K562 (cell line): ENCODE data around the gene SOS1. TPM values are rescaled to one million over a fixed set of nuclear protein-coding genes. Genes with fewer than 3 reads are reported as not detected.

Experiments
- CBX8 ChIP-seq: fragments of 200-600 bp; sonication (generic); IDR thresholded peaks from 2 replicates; pipeline ENCODE4 v1.6.1; 2012; ENCODE audit warnings: borderline replicate concordance, mixed run types, low read depth, mild to moderate bottlenecking, moderate library complexity, mixed read lengths, low read length, control low read depth, inconsistent platforms; ENCODE audit not compliant: poor library complexity, severe bottlenecking; ENCODE audit errors: extremely low read depth
- CREB1 ChIP-seq, 2 experiments: sonication (generic) in 1 of 2; formaldehyde crosslinking in 1 of 2; IDR thresholded peaks; 2 replicates each; pipeline versions ENCODE4 v1.6.1 to v1.8.0; 2012 to 2022; ENCODE audit warnings: inconsistent platforms in 1 of 2, mild to moderate bottlenecking in 1 of 2, missing genetic modification reagents in 1 of 2, moderate library complexity in 1 of 2
- CTBP1 ChIP-seq: fragments of 450-650 bp; IDR thresholded peaks from 2 replicates; pipeline ENCODE4 v1.6.1; 2016; ENCODE audit warnings: borderline replicate concordance
- DACH1 ChIP-seq: fragments of 450-650 bp; IDR thresholded peaks from 2 replicates; pipeline ENCODE4 v1.6.1; 2018; ENCODE audit not compliant: partially characterized antibody
- FOXP1 ChIP-seq: sonication (generic); formaldehyde crosslinking; IDR thresholded peaks from 2 replicates; pipeline ENCODE4 v1.8.0; 2022; ENCODE audit warnings: mild to moderate bottlenecking, missing genetic modification reagents
- HCFC1 ChIP-seq: IDR thresholded peaks from 2 replicates; pipeline ENCODE4 v1.6.1; 2012; ENCODE audit warnings: low read depth, low read length, improper control_type of control experiment
- HEY1 ChIP-seq: fragments of 250-450 bp; sonication (Bioruptor Pico); IDR thresholded peaks from 2 replicates; pipeline ENCODE4 v1.5.0; 2020; ENCODE audit warnings: mild to moderate bottlenecking, moderate library complexity, borderline replicate concordance
- HMG20B ChIP-seq: fragments of 250-450 bp; sonication (Bioruptor Pico); IDR thresholded peaks from 2 replicates; pipeline ENCODE4 v1.5.0; 2021; ENCODE audit warnings: mild to moderate bottlenecking
- MBD2 ChIP-seq: sonication (generic); IDR thresholded peaks from 2 replicates; pipeline ENCODE4 v1.6.1; 2016; ENCODE audit warnings: low read depth, borderline replicate concordance
- MEIS2 ChIP-seq: fragments of 450-650 bp; IDR thresholded peaks from 2 replicates; pipeline ENCODE4 v1.6.1; 2014; ENCODE audit warnings: mild to moderate bottlenecking; ENCODE audit not compliant: partially characterized antibody
- MTA1 ChIP-seq: fragments of 450-650 bp; IDR thresholded peaks from 2 replicates; pipeline ENCODE4 v1.6.1; 2017; ENCODE audit warnings: borderline replicate concordance
- PML ChIP-seq: IDR thresholded peaks from 2 replicates; pipeline ENCODE4 v1.6.1; 2012; ENCODE audit warnings: low read length, inconsistent platforms
- PRPF4 ChIP-seq: fragments of 200-400 bp; formaldehyde crosslinking; IDR thresholded peaks from one replicate; pipeline ENCODE4 v1.6.1; 2017; ENCODE audit warnings: low read length, low read depth, mild to moderate bottlenecking; ENCODE audit not compliant: insufficient read depth, poor library complexity, severe bottlenecking
- SRSF9 ChIP-seq: fragments of 200-400 bp; formaldehyde crosslinking; IDR thresholded peaks from 2 replicates; pipeline ENCODE4 v1.6.1; 2017; ENCODE audit warnings: low read depth, low read length, borderline replicate concordance
- ZBTB12 ChIP-seq: fragments of 250-450 bp; sonication (Bioruptor Pico); IDR thresholded peaks from 2 replicates; pipeline ENCODE4 v1.4.0; 2020
- ZNF311 ChIP-seq: fragments of 250-450 bp; sonication (Bioruptor Pico); IDR thresholded peaks from 2 replicates; pipeline ENCODE4 v1.4.0; 2020; ENCODE audit warnings: mild to moderate bottlenecking, moderate library complexity
- ZNF354B ChIP-seq: fragments of 250-450 bp; sonication (Bioruptor Pico); IDR thresholded peaks from 2 replicates; pipeline ENCODE4 v1.4.0; 2020
- polyA plus RNA-seq, 8 experiments: library from polyadenylated mRNA; depleted of rRNA in 4 of 8; stranded (reverse) in 5 of 8; unstranded in 3 of 8; fragments of >200 nt; fragmentation: Nextera tagmentation in 2 of 8; fragmentation: Illumina TruSeq in 1 of 8; extraction: Ambion mirVana in 2 of 8; extraction: Trizol in 1 of 8; gene quantifications; 2 replicates each; pipeline versions ENCODE4 v1.2.1 to v1.2.3, GENCODE V29; 2011 to 2014; ENCODE audit warnings: inconsistent platforms in 1 of 8, missing spikeins in 1 of 8
- total RNA-seq, 7 experiments: library from RNA; depleted of rRNA in 6 of 7; stranded (reverse); fragments of >200 nt in 6 of 7; fragmentation: Illumina TruSeq in 2 of 7; extraction: Trizol in 2 of 7; gene quantifications; 2 replicates each; pipeline versions ENCODE4 v1.2.1 to v1.2.3, GENCODE V29; 2011 to 2021; ENCODE audit warnings: low replicate concordance in 1 of 7
- TF ChIP-seq, protein P1 (sequence below), 2 experiments: fragments of 450-650 bp; conservative IDR thresholded peaks; 2 replicates each; pipeline ENCODE4 v1.6.1; 2017; ENCODE audit warnings: mild to moderate bottlenecking in 2 of 2, moderate library complexity in 2 of 2
- TF ChIP-seq, protein P2 (sequence below): fragments of 450-650 bp; formaldehyde crosslinking; IDR thresholded peaks from 2 replicates; pipeline ENCODE4 v1.4.0; 2020; ENCODE audit warnings: mild to moderate bottlenecking, mixed read lengths
- TF ChIP-seq, protein P3 (sequence below): fragments of 250-450 bp; sonication (Bioruptor Pico); IDR thresholded peaks from 2 replicates; pipeline ENCODE4 v1.6.1; 2021; ENCODE audit warnings: mild to moderate bottlenecking

The SOS1 gene
- total and polyA plus RNA-seq, 9 of the 15 experiments (the other 6 are each of a cell fraction or from before 2014, with no cell fraction given) = 2.5 to 27.1 (median 16.3) TPM

GRCh38 chr2:39120771-39121522, at the start of gene SOS1 (continued):
- TF ChIP-seq, protein P1, sequence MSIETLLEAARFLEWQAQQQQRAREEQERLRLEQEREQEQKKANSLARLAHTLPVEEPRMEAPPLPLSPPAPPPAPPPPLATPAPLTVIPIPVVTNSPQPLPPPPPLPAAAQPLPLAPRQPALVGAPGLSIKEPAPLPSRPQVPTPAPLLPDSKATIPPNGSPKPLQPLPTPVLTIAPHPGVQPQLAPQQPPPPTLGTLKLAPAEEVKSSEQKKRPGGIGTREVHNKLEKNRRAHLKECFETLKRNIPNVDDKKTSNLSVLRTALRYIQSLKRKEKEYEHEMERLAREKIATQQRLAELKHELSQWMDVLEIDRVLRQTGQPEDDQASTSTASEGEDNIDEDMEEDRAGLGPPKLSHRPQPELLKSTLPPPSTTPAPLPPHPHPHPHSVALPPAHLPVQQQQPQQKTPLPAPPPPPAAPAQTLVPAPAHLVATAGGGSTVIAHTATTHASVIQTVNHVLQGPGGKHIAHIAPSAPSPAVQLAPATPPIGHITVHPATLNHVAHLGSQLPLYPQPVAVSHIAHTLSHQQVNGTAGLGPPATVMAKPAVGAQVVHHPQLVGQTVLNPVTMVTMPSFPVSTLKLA (conservative IDR thresholded peaks at IDR 0.05) = peak; percentile 87 to 93
- no peak for TF ChIP-seq SRSF9
- no peak for TF ChIP-seq HMG20B (CRISPR knock-in tag)
- no peak for TF ChIP-seq ZNF311 (CRISPR knock-in tag)
- TF ChIP-seq, protein P2, sequence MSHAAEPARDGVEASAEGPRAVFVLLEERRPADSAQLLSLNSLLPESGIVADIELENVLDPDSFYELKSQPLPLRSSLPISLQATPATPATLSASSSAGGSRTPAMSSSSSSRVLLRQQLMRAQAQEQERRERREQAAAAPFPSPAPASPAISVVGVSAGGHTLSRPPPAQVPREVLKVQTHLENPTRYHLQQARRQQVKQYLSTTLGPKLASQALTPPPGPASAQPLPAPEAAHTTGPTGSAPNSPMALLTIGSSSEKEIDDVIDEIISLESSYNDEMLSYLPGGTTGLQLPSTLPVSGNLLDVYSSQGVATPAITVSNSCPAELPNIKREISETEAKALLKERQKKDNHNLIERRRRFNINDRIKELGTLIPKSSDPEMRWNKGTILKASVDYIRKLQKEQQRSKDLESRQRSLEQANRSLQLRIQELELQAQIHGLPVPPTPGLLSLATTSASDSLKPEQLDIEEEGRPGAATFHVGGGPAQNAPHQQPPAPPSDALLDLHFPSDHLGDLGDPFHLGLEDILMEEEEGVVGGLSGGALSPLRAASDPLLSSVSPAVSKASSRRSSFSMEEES = no peak
- no peak for TF ChIP-seq ZBTB12 (CRISPR knock-in tag)
- peak; percentile 67 for TF ChIP-seq CTBP1
- no peak for TF ChIP-seq PRPF4
- 0 out of 2 replicates have a peak, but pooled peaks have one; percentile 65 for TF ChIP-seq MTA1
- TF ChIP-seq DACH1 = no peak
- TF ChIP-seq HCFC1 = peak; percentile 45
- no peak for TF ChIP-seq CBX8
- no peak for TF ChIP-seq CREB1 (IDR thresholded peaks at IDR 0.05)
- TF ChIP-seq CREB1 (CRISPR knock-in tag; IDR thresholded peaks at IDR 0.05) = peak; percentile 68
- peak; percentile 48; the same call in 1 of the 2 replicates for TF ChIP-seq PML
- TF ChIP-seq MBD2 = peak; percentile 12; the same call in 1 of the 2 replicates
- TF ChIP-seq, protein P3, sequence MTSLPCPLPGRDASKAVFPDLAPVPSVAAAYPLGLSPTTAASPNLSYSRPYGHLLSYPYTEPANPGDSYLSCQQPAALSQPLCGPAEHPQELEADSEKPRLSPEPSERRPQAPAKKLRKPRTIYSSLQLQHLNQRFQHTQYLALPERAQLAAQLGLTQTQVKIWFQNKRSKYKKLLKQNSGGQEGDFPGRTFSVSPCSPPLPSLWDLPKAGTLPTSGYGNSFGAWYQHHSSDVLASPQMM = no peak
- TF ChIP-seq HEY1 (CRISPR knock-in tag) = no peak
- TF ChIP-seq FOXP1 = no peak
- peak; percentile 63 for TF ChIP-seq MEIS2
- TF ChIP-seq ZNF354B (CRISPR knock-in tag) = no peak
